Liver (tissue), 9 donors: ENCODE results near the gene EEFSEC. TPM values are rescaled to one million over a fixed set of nuclear protein-coding genes. Genes with fewer than 3 reads are reported as not detected.

Experiments used
- DNase-seq: peaks from one replicate; pipeline ENCODE4 v3.0.0-alpha.2; 2017; ENCODE audit warnings: low spot score
- H3K27ac ChIP-seq, 2 donors: one replicate each; pipeline ENCODE4 v1.7.0; 2013; ENCODE audit warnings: inconsistent platforms in 2 of 2, low read length in 2 of 2, control low read depth in 1 of 2, low read depth in 1 of 2, mild to moderate bottlenecking in 1 of 2
- H3K27me3 ChIP-seq, 4 donors: one replicate each; pipeline versions ENCODE4 v1.6.1 to v1.7.0; 2013; ENCODE audit warnings: low read length in 3 of 4, inconsistent platforms in 1 of 4, mild to moderate bottlenecking in 1 of 4, moderate library complexity in 1 of 4; ENCODE audit not compliant: control insufficient read depth in 4 of 4, insufficient read depth in 4 of 4
- H3K36me3 ChIP-seq, 4 donors: one replicate each; pipeline versions ENCODE4 v1.6.1 to v1.7.0; 2013; ENCODE audit warnings: low read length in 3 of 4, mild to moderate bottlenecking in 3 of 4, low read depth in 1 of 4, moderate library complexity in 1 of 4; ENCODE audit not compliant: control insufficient read depth in 4 of 4, insufficient read depth in 3 of 4
- H3K4me1 ChIP-seq, 4 donors: one replicate each; pipeline versions ENCODE4 v1.6.1 to v1.7.0; 2013; ENCODE audit warnings: low read length in 3 of 4, mild to moderate bottlenecking in 3 of 4, moderate library complexity in 1 of 4; ENCODE audit not compliant: control insufficient read depth in 4 of 4, insufficient read depth in 4 of 4
- H3K4me3 ChIP-seq, 3 donors: one replicate each; pipeline versions ENCODE4 v1.6.1 to v1.7.0; 2013; ENCODE audit warnings: low read length in 3 of 3, control low read depth in 1 of 3, low read depth in 1 of 3, mild to moderate bottlenecking in 1 of 3
- H3K9ac ChIP-seq, 2 donors: one replicate each; pipeline ENCODE4 v1.7.0; 2013; ENCODE audit warnings: low read length in 2 of 2, mild to moderate bottlenecking in 2 of 2, moderate library complexity in 2 of 2, control low read depth in 1 of 2, low read depth in 1 of 2
- H3K9me3 ChIP-seq, 4 donors: one replicate each; pipeline versions ENCODE4 v1.6.1 to v1.7.0; 2013; ENCODE audit warnings: low read length in 3 of 4; ENCODE audit not compliant: control insufficient read depth in 4 of 4
- EGR1 ChIP-seq, 2 donors: IDR thresholded peaks; 2 replicates each; pipeline ENCODE4 v1.6.1; 2016 to 2018; ENCODE audit warnings: antibody characterized with exemption in 2 of 2, low read depth in 2 of 2
- FOXA1 ChIP-seq: IDR thresholded peaks from 2 replicates; pipeline ENCODE4 v1.6.1; 2016; ENCODE audit warnings: antibody characterized with exemption
- FOXA2 ChIP-seq: IDR thresholded peaks from 2 replicates; pipeline ENCODE4 v1.6.1; 2016; ENCODE audit warnings: antibody characterized with exemption
- GABPA ChIP-seq, 2 donors: IDR thresholded peaks in 1 of 2; conservative IDR thresholded peaks in 1 of 2; 2 replicates each; pipeline ENCODE4 v1.6.1; 2016; ENCODE audit warnings: antibody characterized with exemption in 2 of 2, mild to moderate bottlenecking in 1 of 2, moderate library complexity in 1 of 2
- HNF4A ChIP-seq, 2 donors: conservative IDR thresholded peaks; 2 replicates each; pipeline ENCODE4 v1.6.1; 2016; ENCODE audit warnings: antibody characterized with exemption in 2 of 2, mild to moderate bottlenecking in 2 of 2
- HNF4G ChIP-seq: IDR thresholded peaks from 2 replicates; pipeline ENCODE4 v1.6.1; 2016; ENCODE audit warnings: antibody characterized with exemption
- JUND ChIP-seq, 2 donors: IDR thresholded peaks; 2 replicates each; pipeline ENCODE4 v1.6.1; 2016; ENCODE audit warnings: antibody characterized with exemption in 2 of 2
- NR2F2 ChIP-seq: IDR thresholded peaks from 2 replicates; pipeline ENCODE4 v1.6.1; 2016; ENCODE audit warnings: antibody characterized with exemption
- RAD21 ChIP-seq, 2 donors: IDR thresholded peaks; 2 replicates each; pipeline ENCODE4 v1.6.1; 2016; ENCODE audit warnings: antibody characterized with exemption in 2 of 2, mild to moderate bottlenecking in 2 of 2
- RXRA ChIP-seq, 2 donors: IDR thresholded peaks; 2 replicates each; pipeline ENCODE4 v1.6.1; 2017 to 2018; ENCODE audit warnings: antibody characterized with exemption in 2 of 2, mild to moderate bottlenecking in 1 of 2
- SP1 ChIP-seq: IDR thresholded peaks from 2 replicates; pipeline ENCODE4 v1.6.1; 2018; ENCODE audit warnings: antibody characterized with exemption, mild to moderate bottlenecking
- TAF1 ChIP-seq: conservative IDR thresholded peaks from 2 replicates; pipeline ENCODE4 v1.6.1; 2016; ENCODE audit warnings: antibody characterized with exemption, mild to moderate bottlenecking
- YY1 ChIP-seq: IDR thresholded peaks from 2 replicates; pipeline ENCODE4 v1.6.1; 2016; ENCODE audit warnings: antibody characterized with exemption, mild to moderate bottlenecking
- WGBS: extraction: QIAGEN DNeasy Blood & Tissue Kit; methylation state at CpG from one replicate; pipeline ENCODE4 v1.1.7; 2013; 5-methylcytosine and 5-hydroxymethylcytosine counted together
- polyA plus RNA-seq, 2 donors: library from polyadenylated mRNA; stranded (reverse) in 1 of 2; unstranded in 1 of 2; fragments of 200-250 nt in 1 of 2; fragments of >200 nt in 1 of 2; fragmentation: Nextera tagmentation in 1 of 2; extraction: Ambion mirVana in 1 of 2; gene quantifications; one replicate each; pipeline versions ENCODE4 v1.2.1 to v1.2.3, GENCODE V29; 2013 to 2015
- total RNA-seq, 2 donors: library from RNA; depleted of rRNA; stranded (reverse); fragments of >200 nt; gene quantifications; one replicate each; pipeline ENCODE4 v1.2.3, GENCODE V29; 2014
- TF ChIP-seq, protein P1 (sequence below): fragments of 150-350 bp; IDR thresholded peaks from 2 replicates; pipeline ENCODE4 v1.5.1; 2017; ENCODE audit warnings: improper control_type of control experiment, low read depth, low read length; ENCODE audit not compliant: missing input control
- TF ChIP-seq, protein P2 (sequence below): IDR thresholded peaks from 2 replicates; pipeline ENCODE4 v1.6.1; 2016; ENCODE audit warnings: antibody characterized with exemption, mild to moderate bottlenecking
- TF ChIP-seq, protein P3 (sequence below): IDR thresholded peaks from 2 replicates; pipeline ENCODE4 v1.6.1; 2016; ENCODE audit warnings: antibody characterized with exemption
- TF ChIP-seq, protein P4 (sequence below): IDR thresholded peaks from 2 replicates; pipeline ENCODE4 v1.6.1; 2016; ENCODE audit warnings: antibody characterized with exemption
- TF ChIP-seq, protein P5 (sequence below): IDR thresholded peaks from 2 replicates; pipeline ENCODE4 v1.6.1; 2016; ENCODE audit warnings: antibody characterized with exemption
- donor health status: healthy.
- donor health status: healthy.
- donor health status: healthy.
- donor health status: healthy.
- donor health status: healthy.

The EEFSEC gene
- total and polyA plus RNA-seq, 4 donors: 8.4 to 13.1 (median 10.7) TPM

DNA sequence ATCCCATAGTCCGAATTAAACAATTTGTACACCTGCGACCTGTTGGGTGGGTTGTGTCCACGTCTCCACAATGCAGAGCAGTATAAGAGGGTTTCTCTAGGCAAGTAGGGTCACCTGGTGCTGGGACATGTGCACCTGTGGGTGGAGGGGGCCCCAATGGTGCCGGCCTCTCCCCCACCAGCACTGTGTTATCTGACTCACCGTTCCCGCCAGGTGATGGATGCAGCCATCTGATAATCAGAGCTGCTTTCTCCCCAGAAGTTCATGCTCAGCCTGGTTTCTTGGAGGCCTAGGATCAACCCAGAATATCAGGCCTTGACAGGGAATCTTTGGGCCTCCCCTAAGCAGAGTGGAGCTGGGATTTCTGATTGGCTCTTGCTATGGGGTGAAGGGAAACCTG is 227.4 kb downstream of the EEFSEC start:
- H3K4me3 ChIP-seq: no peak overlapping the region
- no peak overlapping the region for H3K27ac ChIP-seq
- no peak for DNase-seq
- TF ChIP-seq FOXA2 (no peak), HNF4G (no peak), SP1 (no peak), EGR1 (IDR thresholded peaks at IDR 0.05; ENCODE audit: low read depth in 2 of 2) (no peak), RXRA (IDR thresholded peaks at IDR 0.05) (no peak), NR2F2 (no peak), JUND (IDR thresholded peaks at IDR 0.05) (no peak), YY1 (no peak), TAF1 (no peak), GABPA (IDR thresholded peaks at IDR 0.05 in 1 of 2, conservative IDR thresholded peaks at IDR 0.05 in 1 of 2) (no peak), HNF4A (conservative IDR thresholded peaks at IDR 0.05) (no peak), FOXA1 (no peak), RAD21 (IDR thresholded peaks at IDR 0.05) (no peak)
- TF ChIP-seq, protein P1, sequence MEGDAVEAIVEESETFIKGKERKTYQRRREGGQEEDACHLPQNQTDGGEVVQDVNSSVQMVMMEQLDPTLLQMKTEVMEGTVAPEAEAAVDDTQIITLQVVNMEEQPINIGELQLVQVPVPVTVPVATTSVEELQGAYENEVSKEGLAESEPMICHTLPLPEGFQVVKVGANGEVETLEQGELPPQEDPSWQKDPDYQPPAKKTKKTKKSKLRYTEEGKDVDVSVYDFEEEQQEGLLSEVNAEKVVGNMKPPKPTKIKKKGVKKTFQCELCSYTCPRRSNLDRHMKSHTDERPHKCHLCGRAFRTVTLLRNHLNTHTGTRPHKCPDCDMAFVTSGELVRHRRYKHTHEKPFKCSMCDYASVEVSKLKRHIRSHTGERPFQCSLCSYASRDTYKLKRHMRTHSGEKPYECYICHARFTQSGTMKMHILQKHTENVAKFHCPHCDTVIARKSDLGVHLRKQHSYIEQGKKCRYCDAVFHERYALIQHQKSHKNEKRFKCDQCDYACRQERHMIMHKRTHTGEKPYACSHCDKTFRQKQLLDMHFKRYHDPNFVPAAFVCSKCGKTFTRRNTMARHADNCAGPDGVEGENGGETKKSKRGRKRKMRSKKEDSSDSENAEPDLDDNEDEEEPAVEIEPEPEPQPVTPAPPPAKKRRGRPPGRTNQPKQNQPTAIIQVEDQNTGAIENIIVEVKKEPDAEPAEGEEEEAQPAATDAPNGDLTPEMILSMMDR: no peak
- TF ChIP-seq, protein P2, sequence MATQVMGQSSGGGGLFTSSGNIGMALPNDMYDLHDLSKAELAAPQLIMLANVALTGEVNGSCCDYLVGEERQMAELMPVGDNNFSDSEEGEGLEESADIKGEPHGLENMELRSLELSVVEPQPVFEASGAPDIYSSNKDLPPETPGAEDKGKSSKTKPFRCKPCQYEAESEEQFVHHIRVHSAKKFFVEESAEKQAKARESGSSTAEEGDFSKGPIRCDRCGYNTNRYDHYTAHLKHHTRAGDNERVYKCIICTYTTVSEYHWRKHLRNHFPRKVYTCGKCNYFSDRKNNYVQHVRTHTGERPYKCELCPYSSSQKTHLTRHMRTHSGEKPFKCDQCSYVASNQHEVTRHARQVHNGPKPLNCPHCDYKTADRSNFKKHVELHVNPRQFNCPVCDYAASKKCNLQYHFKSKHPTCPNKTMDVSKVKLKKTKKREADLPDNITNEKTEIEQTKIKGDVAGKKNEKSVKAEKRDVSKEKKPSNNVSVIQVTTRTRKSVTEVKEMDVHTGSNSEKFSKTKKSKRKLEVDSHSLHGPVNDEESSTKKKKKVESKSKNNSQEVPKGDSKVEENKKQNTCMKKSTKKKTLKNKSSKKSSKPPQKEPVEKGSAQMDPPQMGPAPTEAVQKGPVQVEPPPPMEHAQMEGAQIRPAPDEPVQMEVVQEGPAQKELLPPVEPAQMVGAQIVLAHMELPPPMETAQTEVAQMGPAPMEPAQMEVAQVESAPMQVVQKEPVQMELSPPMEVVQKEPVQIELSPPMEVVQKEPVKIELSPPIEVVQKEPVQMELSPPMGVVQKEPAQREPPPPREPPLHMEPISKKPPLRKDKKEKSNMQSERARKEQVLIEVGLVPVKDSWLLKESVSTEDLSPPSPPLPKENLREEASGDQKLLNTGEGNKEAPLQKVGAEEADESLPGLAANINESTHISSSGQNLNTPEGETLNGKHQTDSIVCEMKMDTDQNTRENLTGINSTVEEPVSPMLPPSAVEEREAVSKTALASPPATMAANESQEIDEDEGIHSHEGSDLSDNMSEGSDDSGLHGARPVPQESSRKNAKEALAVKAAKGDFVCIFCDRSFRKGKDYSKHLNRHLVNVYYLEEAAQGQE: no peak
- TF ChIP-seq, protein P3, sequence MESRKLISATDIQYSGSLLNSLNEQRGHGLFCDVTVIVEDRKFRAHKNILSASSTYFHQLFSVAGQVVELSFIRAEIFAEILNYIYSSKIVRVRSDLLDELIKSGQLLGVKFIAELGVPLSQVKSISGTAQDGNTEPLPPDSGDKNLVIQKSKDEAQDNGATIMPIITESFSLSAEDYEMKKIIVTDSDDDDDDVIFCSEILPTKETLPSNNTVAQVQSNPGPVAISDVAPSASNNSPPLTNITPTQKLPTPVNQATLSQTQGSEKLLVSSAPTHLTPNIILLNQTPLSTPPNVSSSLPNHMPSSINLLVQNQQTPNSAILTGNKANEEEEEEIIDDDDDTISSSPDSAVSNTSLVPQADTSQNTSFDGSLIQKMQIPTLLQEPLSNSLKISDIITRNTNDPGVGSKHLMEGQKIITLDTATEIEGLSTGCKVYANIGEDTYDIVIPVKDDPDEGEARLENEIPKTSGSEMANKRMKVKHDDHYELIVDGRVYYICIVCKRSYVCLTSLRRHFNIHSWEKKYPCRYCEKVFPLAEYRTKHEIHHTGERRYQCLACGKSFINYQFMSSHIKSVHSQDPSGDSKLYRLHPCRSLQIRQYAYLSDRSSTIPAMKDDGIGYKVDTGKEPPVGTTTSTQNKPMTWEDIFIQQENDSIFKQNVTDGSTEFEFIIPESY: no peak
- TF ChIP-seq, protein P4, sequence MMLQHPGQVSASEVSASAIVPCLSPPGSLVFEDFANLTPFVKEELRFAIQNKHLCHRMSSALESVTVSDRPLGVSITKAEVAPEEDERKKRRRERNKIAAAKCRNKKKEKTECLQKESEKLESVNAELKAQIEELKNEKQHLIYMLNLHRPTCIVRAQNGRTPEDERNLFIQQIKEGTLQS: no peak
- TF ChIP-seq, protein P5, sequence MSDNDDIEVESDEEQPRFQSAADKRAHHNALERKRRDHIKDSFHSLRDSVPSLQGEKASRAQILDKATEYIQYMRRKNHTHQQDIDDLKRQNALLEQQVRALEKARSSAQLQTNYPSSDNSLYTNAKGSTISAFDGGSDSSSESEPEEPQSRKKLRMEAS: no peak
- H3K9ac ChIP-seq: no peak overlapping the region
- H3K36me3 ChIP-seq: no peaks in the 10 kb centered on the region
- H3K9me3 ChIP-seq: no peaks in the 10 kb centered on the region
- H3K4me1 ChIP-seq: peaks cover 14 to 50% (median 44%) of the 10 kb centered on the region in 4 donors
- 95% methylated on average over 6 of the region's 6 CpGs for WGBS
- H3K27me3 ChIP-seq: no peaks in the 10 kb centered on the region
